ENCODE data around the gene PLCB4. TPM values are rescaled to one million over a fixed set of nuclear protein-coding genes. Genes with fewer than 3 reads are reported as not detected.
A peak's percentile ranks its signal among the peaks of the same experiment; 100 is the strongest.

PLCB4 gene
- total RNA-seq, 2 donors from 2014 or later, result 15.3 to 24.1 TPM

DNA sequence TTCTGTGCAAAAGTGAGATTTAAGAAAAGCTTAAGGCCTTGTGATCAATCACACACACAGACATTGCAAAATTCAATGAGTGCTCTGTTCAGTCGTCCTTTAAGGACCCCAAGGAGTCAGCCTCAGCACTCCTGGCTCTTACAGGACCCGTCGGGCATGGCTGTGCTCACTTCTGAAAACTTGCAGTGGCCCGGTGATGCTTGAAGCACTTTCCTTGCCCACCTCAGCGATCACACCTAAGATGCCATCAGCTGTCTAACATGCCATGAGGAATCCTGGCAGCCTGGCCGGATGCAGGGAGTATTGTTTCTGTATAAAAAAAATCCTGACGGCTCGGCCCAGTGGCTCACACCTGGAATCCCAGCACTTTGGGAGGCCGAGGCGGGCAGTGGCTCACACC lies 344.1 kb downstream of the PLCB4 start:
- Histone ChIP-seq H3K4me3 (no peak overlapping the region), H3K9me3 (no peaks in the 10 kb centered on the region), H3K4me1 (ENCODE audit: control insufficient read depth in 1 of 2, low read depth in 2 of 2) (no peaks in the 10 kb centered on the region), H3K27me3 (replicated peaks; ENCODE audit: insufficient read depth) (no peaks in the 10 kb centered on the region), H3K36me3 (no peaks in the 10 kb centered on the region), H3K27ac (no peak overlapping the region)
- ATAC-seq (ENCODE audit: insufficient number of reproducible peaks, low FRiP score, low read depth) (no peak), DNase-seq (ENCODE audit: low spot score) (no peak)
- no peak for TF ChIP-seq CTCF (IDR thresholded peaks at IDR 0.05)

DNA sequence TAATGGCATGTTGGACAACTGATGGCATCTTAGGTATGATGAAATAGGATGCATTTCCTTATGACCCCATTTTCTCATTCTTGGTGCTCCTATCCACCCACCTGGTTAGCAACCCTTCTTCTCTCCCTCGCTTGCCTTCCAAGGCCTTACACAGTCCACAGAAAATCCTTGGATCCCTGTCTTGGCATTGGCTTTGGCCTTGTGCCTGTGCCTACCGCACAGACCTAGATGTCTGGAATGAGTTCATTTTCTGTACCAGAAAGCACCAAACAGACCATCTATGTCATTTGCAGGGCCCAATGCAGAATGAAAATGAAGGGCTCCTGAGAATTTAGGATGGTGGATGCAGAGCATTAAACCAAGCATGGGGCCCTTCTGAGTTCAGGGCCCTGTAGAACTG lies 346.5 kb downstream of the PLCB4 start:
- Histone ChIP-seq H3K4me1 (ENCODE audit: control insufficient read depth in 1 of 2, low read depth in 2 of 2) (no peaks in the 10 kb centered on the region), H3K9me3 (no peaks in the 10 kb centered on the region), H3K36me3 (no peaks in the 10 kb centered on the region), H3K27me3 (replicated peaks; ENCODE audit: insufficient read depth) (no peaks in the 10 kb centered on the region), H3K4me3 (no peak overlapping the region), H3K27ac (no peak overlapping the region)
- ATAC-seq (ENCODE audit: insufficient number of reproducible peaks, low FRiP score, low read depth), result no peak
- no peak for DNase-seq (ENCODE audit: low spot score)
- no peak for TF ChIP-seq CTCF (IDR thresholded peaks at IDR 0.05)

DNA sequence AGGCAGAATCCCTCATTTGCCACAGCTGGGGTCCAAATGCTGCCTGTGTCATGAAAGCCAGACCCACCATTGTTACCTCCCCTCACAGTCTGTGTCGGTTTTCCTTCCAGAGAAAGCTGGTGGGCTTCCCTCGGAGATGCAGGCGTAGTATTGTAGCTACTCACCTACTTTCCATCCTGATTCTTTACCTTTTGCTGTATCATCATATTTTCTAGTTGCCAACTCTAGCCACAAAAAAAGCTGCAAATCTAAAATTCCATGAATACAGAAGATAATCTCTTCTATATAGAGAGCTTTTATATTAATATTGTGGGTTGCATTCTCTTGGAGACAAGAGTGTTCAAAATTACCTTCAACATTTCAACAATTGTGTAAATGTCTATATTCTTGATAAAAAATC lies 347.5 kb downstream of the PLCB4 start:
- DNase-seq (ENCODE audit: low spot score), result no peak
- no peak for TF ChIP-seq CTCF (IDR thresholded peaks at IDR 0.05)
- H3K27ac ChIP-seq, result no peak overlapping the region
- no peaks in the 10 kb centered on the region for H3K36me3 ChIP-seq
- no peaks in the 10 kb centered on the region for H3K9me3 ChIP-seq
- no peaks in the 10 kb centered on the region for H3K4me1 ChIP-seq (ENCODE audit: control insufficient read depth in 1 of 2, low read depth in 2 of 2)
- no peaks in the 10 kb centered on the region for H3K27me3 ChIP-seq (replicated peaks; ENCODE audit: insufficient read depth)
- no peak overlapping the region for H3K4me3 ChIP-seq
- ATAC-seq (ENCODE audit: insufficient number of reproducible peaks, low FRiP score, low read depth), result no peak

DNA sequence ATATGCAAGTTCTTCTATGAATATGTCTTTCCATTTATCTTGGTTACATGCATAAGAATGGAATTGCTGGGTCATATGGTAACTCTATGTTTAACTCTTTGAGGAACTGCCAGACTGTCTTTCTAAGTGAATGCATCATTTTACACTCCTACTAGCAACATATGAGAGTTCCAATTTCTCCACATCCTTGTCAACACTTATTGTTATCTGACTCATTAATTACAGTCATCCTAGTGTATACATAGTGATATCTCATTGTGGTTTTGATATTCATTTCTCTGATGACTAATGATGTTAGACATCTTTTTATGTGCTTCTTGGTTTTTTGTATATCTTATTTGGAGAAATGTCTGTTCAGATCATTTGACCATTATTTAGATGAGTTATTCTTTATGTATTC lies 348.8 kb downstream of the PLCB4 start:
- Histone ChIP-seq H3K4me3 (no peak overlapping the region), H3K36me3 (no peaks in the 10 kb centered on the region), H3K4me1 (ENCODE audit: control insufficient read depth in 1 of 2, low read depth in 2 of 2) (peaks cover 0 to 11% of the 10 kb centered on the region in 2 donors), H3K27ac (no peak overlapping the region), H3K9me3 (no peaks in the 10 kb centered on the region), H3K27me3 (replicated peaks; ENCODE audit: insufficient read depth) (no peaks in the 10 kb centered on the region)
- DNase-seq (ENCODE audit: low spot score), result no peak
- no peak for TF ChIP-seq CTCF (IDR thresholded peaks at IDR 0.05)
- ATAC-seq (ENCODE audit: insufficient number of reproducible peaks, low FRiP score, low read depth), result no peak

- ATAC-seq (ENCODE audit: insufficient number of reproducible peaks, low FRiP score, low read depth) (peak; percentile 65), DNase-seq (ENCODE audit: low spot score) (no peak)
- H3K4me1 ChIP-seq (ENCODE audit: control insufficient read depth in 1 of 2, low read depth in 2 of 2), result peaks cover 0 to 14% of the 10 kb centered on the region in 2 donors
- H3K36me3 ChIP-seq, result no peaks in the 10 kb centered on the region
- no peaks in the 10 kb centered on the region for H3K27me3 ChIP-seq (replicated peaks; ENCODE audit: insufficient read depth)
- no peaks in the 10 kb centered on the region for H3K9me3 ChIP-seq
- no peak overlapping the region for H3K4me3 ChIP-seq
- TF ChIP-seq CTCF (IDR thresholded peaks at IDR 0.05), result no peak
- H3K27ac ChIP-seq, result no peak overlapping the region
These were observed 353.6 kb downstream of the PLCB4 start for GRCh38 chr20:9422321-9423057.

All from thoracic aorta (tissue), 2 donors.